PFSK-1 (cell line): ENCODE data around the gene NECTIN1.

Experiments used
- POLR2AphosphoS5 ChIP-seq: IDR thresholded peaks from 2 replicates; pipeline ENCODE4 v1.6.1; 2012; ENCODE audit warnings: low read depth, mild to moderate bottlenecking, control low read depth, low read length, moderate library complexity
- REST ChIP-seq, 2 experiments: IDR thresholded peaks; 2 replicates each; pipeline versions ENCODE4 v1.6.1 to v1.8.0; 2011 to 2012; ENCODE audit warnings: low read depth in 2 of 2, low read length in 2 of 2, control low read depth in 1 of 2, inconsistent platforms in 1 of 2, mild to moderate bottlenecking in 1 of 2, moderate library complexity in 1 of 2; ENCODE audit not compliant: insufficient read depth in 1 of 2

GRCh38 chr11:119692540-119692820, 36.5 kb downstream of the NECTIN1 start:
- no peak for TF ChIP-seq REST (IDR thresholded peaks at IDR 0.05; ENCODE audit: insufficient read depth in 1 of 2, low read depth in 2 of 2, low read length in 2 of 2)
- no peak for TF ChIP-seq POLR2AphosphoS5
